Measurements from ENCODE around the gene TMEM242. TPM values are rescaled to one million over a fixed set of nuclear protein-coding genes. Genes with fewer than 3 reads are reported as not detected.

Gene TMEM242
- total RNA-seq, 4 donors from 2014 or later, result 0.20 to 8.4 (median 5.8) TPM

GRCh38 chr6:157274471-157275226 is 48.7 kb downstream of the TMEM242 start:
- Histone ChIP-seq H3K36me3 (no peaks in the 10 kb centered on the region), H3K27me3 (no peaks in the 10 kb centered on the region), H3K4me3 (peak overlapping the region; percentile 57 to 71 (median 62)), H3K27ac (peak overlapping the region; percentile 76 to 86 (median 80)), H3K9me3 (no peaks in the 10 kb centered on the region), H3K4me1 (peaks cover 2 to 16% (median 10%) of the 10 kb centered on the region in 4 donors)
- TF ChIP-seq POLR2A (IDR thresholded peaks at IDR 0.05) (peak; percentile 14), POLR2AphosphoS5 (IDR thresholded peaks at IDR 0.05) (peak in 1 of 3 donors; percentile 38), CTCF (IDR thresholded peaks at IDR 0.05) (peak; percentile 11 to 78 (median 74)), EP300 (IDR thresholded peaks at IDR 0.05; ENCODE audit: low read depth) (no peak)
- intact Hi-C loops (cut with DNase I; ENCODE audit: low total_unique reads) (loop anchor here (5.0 kb wide), 1 partner anchor 242 kb away; no protein-coding TSS in a partner anchor), in situ Hi-C loops (cut with MboI; ENCODE audit: low pct_ligation_motif_present in 1 of 4, low pct_unique_long_range_greater_than_20kb in 1 of 4, low sequenced_read_pairs in 3 of 4) (loop anchor here in 1 of 4 donors (10.0 kb wide), 1 partner anchor 240 kb away; no protein-coding TSS in a partner anchor)
- peak; percentile 80 for DNase-seq
- 0% methylated on average over 8 of the region's 93 CpGs; no CpG with 5 or more reads in 1 of the 2 donors for WGBS, 2 donors (ENCODE audit: low coverage in 1 of 2)

GRCh38 chr6:157273756-157274470 is 49.4 kb downstream of the TMEM242 start:
- TF ChIP-seq POLR2AphosphoS5 (IDR thresholded peaks at IDR 0.05) (peak in 1 of 3 donors; percentile 55), EP300 (IDR thresholded peaks at IDR 0.05; ENCODE audit: low read depth) (no peak)
- H3K36me3 ChIP-seq, result no peaks in the 10 kb centered on the region
- no peaks in the 10 kb centered on the region for H3K9me3 ChIP-seq
- H3K4me3 ChIP-seq, result peak overlapping the region; percentile 23 to 65 (median 58)
- H3K27me3 ChIP-seq, result no peaks in the 10 kb centered on the region
- WGBS, 2 donors (ENCODE audit: low coverage in 1 of 2), result 20 to 23% methylated on average over 4 to 30 of the region's 30 CpGs
- in situ Hi-C loops (cut with MboI; ENCODE audit: low pct_ligation_motif_present in 1 of 4, low pct_unique_long_range_greater_than_20kb in 1 of 4, low sequenced_read_pairs in 3 of 4) (loop anchor here in 1 of 4 donors (10.0 kb wide), 1 partner anchor 239 kb away; no protein-coding TSS in a partner anchor), intact Hi-C loops (cut with DNase I; ENCODE audit: low total_unique reads) (no loop called here)
- peak; percentile 62 for DNase-seq
- peaks cover 7 to 23% (median 17%) of the 10 kb centered on the region in 4 donors for H3K4me1 ChIP-seq
- H3K27ac ChIP-seq, result peak overlapping the region; percentile 76 to 86 (median 80)

GRCh38 chr6:157272866-157273755 is 50.2 kb downstream of the TMEM242 start:
- Histone ChIP-seq H3K36me3 (no peaks in the 10 kb centered on the region), H3K4me1 (peaks cover 7 to 26% (median 19%) of the 10 kb centered on the region in 4 donors), H3K27me3 (no peaks in the 10 kb centered on the region), H3K9me3 (no peaks in the 10 kb centered on the region), H3K4me3 (no peak overlapping the region), H3K27ac (peak overlapping the region in 3 of 4 donors; percentile 76 to 86 (median 78))
- intact Hi-C loops (cut with DNase I; ENCODE audit: low total_unique reads), result no loop called here
- TF ChIP-seq POLR2A (IDR thresholded peaks at IDR 0.05), result no peak
- TF ChIP-seq POLR2AphosphoS5 (IDR thresholded peaks at IDR 0.05), result no peak
- no peak for TF ChIP-seq EP300 (IDR thresholded peaks at IDR 0.05; ENCODE audit: low read depth)
- TF ChIP-seq CTCF (IDR thresholded peaks at IDR 0.05), result no peak
- WGBS, 2 donors (ENCODE audit: low coverage in 1 of 2), result 72 to 77% methylated on average over 2 to 19 of the region's 19 CpGs
- in situ Hi-C loops (cut with MboI; ENCODE audit: low pct_ligation_motif_present in 1 of 4, low pct_unique_long_range_greater_than_20kb in 1 of 4, low sequenced_read_pairs in 3 of 4), result loop anchor here in 1 of 4 donors (10.0 kb wide), 1 partner anchor 238 kb away; no protein-coding TSS in a partner anchor
- no peak for DNase-seq

- in situ Hi-C loops (cut with MboI; ENCODE audit: low pct_ligation_motif_present in 1 of 4, low pct_unique_long_range_greater_than_20kb in 1 of 4, low sequenced_read_pairs in 3 of 4), result loop anchor here in 1 of 4 donors (10.0 kb wide), 1 partner anchor 238 kb away; no protein-coding TSS in a partner anchor
- Histone ChIP-seq H3K36me3 (no peaks in the 10 kb centered on the region), H3K4me1 (peaks cover 7 to 26% (median 19%) of the 10 kb centered on the region in 4 donors), H3K4me3 (no peak overlapping the region), H3K27ac (no peak overlapping the region), H3K9me3 (no peaks in the 10 kb centered on the region), H3K27me3 (no peaks in the 10 kb centered on the region)
- no peak for TF ChIP-seq POLR2AphosphoS5 (IDR thresholded peaks at IDR 0.05)
- TF ChIP-seq EP300 (IDR thresholded peaks at IDR 0.05; ENCODE audit: low read depth), result no peak
- TF ChIP-seq POLR2A (IDR thresholded peaks at IDR 0.05), result no peak
- no peak for TF ChIP-seq CTCF (IDR thresholded peaks at IDR 0.05)
- intact Hi-C loops (cut with DNase I; ENCODE audit: low total_unique reads), result no loop called here
- 82% methylated on average over 7 of the region's 7 CpGs; no CpG with 5 or more reads in 1 of the 2 donors for WGBS, 2 donors (ENCODE audit: low coverage in 1 of 2)
- DNase-seq, result no peak
Measured at GRCh38 chr6:157272372-157272771, 50.9 kb downstream of the TMEM242 start.
